Fibroblast of upper back skin (primary cell): Measurements from ENCODE around the gene DBR1.

Experiments used
- DNase-seq: peaks from one replicate; pipeline ENCODE4 v3.0.0-alpha.2; 2013

The DBR1 gene

GRCh38 chr3:138119423-138119766, 55.3 kb downstream of the DBR1 start:
- DNase-seq: no peak

GRCh38 chr3:138118612-138119422, 55.9 kb downstream of the DBR1 start:
- DNase-seq: peak; percentile 71

- DNase-seq: peak; percentile 87
These were observed 59.4 kb downstream of the DBR1 start, which contains the start of gene DZIP1L for GRCh38 chr3:138114988-138115971. TSS of gene DZIP1L (minus strand) at chr3:138115608. CDS start at chr3:138103971, 11,637 bp downstream.

DNA sequence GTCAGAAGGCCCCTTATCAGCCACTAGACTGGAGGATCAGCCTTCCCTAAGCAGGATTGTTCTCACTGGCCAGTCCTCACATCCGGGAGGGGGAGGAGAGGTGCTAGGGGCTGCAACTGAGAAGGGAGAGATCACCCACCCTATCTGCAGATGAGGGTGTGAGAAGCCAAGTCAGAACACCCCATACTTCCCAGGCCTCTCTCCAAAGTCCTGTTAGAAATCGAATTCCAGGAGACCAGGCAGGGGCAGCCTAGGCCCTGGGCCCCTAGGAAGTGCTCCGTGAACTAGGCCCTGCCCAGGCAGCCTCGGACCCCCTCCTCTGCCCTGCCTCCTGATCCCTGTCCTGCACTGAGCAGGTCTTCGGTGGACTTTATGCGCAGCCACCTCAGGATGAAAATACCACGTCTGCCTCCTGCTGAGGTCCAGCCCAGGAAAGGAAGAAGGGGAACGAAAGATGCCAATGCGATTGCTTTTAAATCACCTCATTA, 60.2 kb downstream of the DBR1 start:
- peak; percentile 28 for DNase-seq

GRCh38 chr3:138113326-138113725, 61.4 kb downstream of the DBR1 start:
- DNase-seq: no peak

DNA sequence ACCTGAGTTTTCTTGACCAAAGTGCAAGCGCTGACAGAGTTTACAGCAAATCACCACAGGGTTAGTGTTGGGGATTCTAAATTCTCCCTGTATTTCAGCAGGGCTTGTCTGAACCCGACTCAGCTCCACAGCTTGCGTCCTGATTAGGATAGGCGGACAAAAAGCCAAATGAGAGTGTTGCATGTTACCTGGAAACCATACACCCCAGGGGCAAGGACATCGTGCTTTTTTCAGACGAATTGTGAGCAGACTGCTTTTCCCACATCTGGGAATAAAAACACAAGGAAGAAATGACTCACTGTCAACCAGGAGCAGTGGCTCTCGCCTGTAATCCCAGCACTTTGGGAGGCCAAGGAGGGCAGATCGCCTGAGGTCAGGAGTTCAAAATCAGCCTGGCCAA, 62.4 kb downstream of the DBR1 start:
- DNase-seq: no peak
